ENCODE data around the gene AGAP9. TPM values are rescaled to one million over a fixed set of nuclear protein-coding genes. Genes with fewer than 3 reads are reported as not detected.
"Not testable (repeated sequence)": the region's sequence is repeated elsewhere in the genome, so short reads cannot be mapped to it uniquely, and the experiment has no call there.

The AGAP9 gene
- total RNA-seq, result 1 to 10 TPM; 5.6 to 6.2 TPM

GRCh38 chr10:47523475-47523874 is at the start of gene AGAP9:
TSS of gene AGAP9 (minus strand) at chr10:47523638. CDS start at chr10:47523526, 112 bp downstream.
- H3K4me1 Mint-ChIP-seq; POLR2A ChIA-PET; CTCF ChIA-PET; DNase-seq; H3K36me3 Mint-ChIP-seq (ENCODE audit: low read depth); H3K27me3 Mint-ChIP-seq; H3K4me3 Mint-ChIP-seq; H3K27ac Mint-ChIP-seq; H3K9me3 Mint-ChIP-seq: not testable (repeated sequence)

DNA sequence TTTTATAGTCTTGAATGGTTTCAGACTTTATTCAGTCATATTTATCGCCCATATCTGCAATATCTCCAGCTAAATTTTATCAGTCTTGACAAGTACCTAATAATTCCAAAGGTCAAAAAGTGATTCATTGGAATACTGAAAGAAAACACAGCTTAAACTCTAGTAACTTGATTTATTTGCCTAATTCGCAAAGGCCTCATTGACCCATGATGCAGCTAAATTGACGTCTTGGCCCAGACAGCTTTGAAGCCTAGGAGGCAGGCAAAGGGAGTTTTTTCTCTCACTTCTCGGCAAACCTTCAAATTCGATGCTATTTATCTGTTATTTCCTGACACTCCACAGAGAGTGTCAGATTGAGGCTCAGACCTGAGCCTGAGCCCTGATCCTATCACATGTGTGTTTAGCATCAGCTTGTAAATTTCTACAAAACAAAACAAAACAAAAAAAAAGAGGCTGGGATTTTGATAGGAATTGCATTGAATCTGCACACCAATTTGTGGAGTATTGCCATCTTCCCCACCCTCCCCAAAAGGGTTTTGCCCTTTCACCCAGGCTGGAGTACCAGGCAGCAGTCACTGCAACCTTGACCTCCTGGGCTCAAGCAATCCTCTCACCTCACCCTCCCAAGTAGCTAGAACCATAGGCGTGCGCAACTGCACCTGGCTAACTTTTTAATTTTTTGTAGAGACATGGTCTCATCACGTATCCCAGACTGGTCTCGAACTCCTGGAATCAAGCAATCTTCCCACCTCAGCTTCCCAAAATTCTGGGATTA is 47.9 kb upstream of the AGAP9 start:
- H3K4me3 Mint-ChIP-seq; DNase-seq; H3K27ac Mint-ChIP-seq; H3K27me3 Mint-ChIP-seq; H3K4me1 Mint-ChIP-seq; CTCF ChIA-PET; H3K9me3 Mint-ChIP-seq; POLR2A ChIA-PET; H3K36me3 Mint-ChIP-seq (ENCODE audit: low read depth): not testable (repeated sequence)

- H3K27ac Mint-ChIP-seq; CTCF ChIA-PET; H3K27me3 Mint-ChIP-seq; H3K36me3 Mint-ChIP-seq (ENCODE audit: low read depth); H3K4me1 Mint-ChIP-seq; H3K9me3 Mint-ChIP-seq; POLR2A ChIA-PET; DNase-seq; H3K4me3 Mint-ChIP-seq: not testable (repeated sequence)
These were observed 43.3 kb upstream of the AGAP9 start for GRCh38 chr10:47566757-47567156.

GRCh38 chr10:47566108-47566699 is 42.8 kb upstream of the AGAP9 start:
- H3K27me3 Mint-ChIP-seq; H3K27ac Mint-ChIP-seq; DNase-seq; H3K36me3 Mint-ChIP-seq (ENCODE audit: low read depth); H3K4me3 Mint-ChIP-seq; POLR2A ChIA-PET; CTCF ChIA-PET; H3K4me1 Mint-ChIP-seq; H3K9me3 Mint-ChIP-seq: not testable (repeated sequence)

- H3K4me3 Mint-ChIP-seq; H3K4me1 Mint-ChIP-seq; H3K27me3 Mint-ChIP-seq; H3K27ac Mint-ChIP-seq; H3K9me3 Mint-ChIP-seq; DNase-seq; POLR2A ChIA-PET; CTCF ChIA-PET; H3K36me3 Mint-ChIP-seq (ENCODE audit: low read depth): not testable (repeated sequence)
These were observed 42.1 kb upstream of the AGAP9 start for GRCh38 chr10:47565517-47565920.

DNA sequence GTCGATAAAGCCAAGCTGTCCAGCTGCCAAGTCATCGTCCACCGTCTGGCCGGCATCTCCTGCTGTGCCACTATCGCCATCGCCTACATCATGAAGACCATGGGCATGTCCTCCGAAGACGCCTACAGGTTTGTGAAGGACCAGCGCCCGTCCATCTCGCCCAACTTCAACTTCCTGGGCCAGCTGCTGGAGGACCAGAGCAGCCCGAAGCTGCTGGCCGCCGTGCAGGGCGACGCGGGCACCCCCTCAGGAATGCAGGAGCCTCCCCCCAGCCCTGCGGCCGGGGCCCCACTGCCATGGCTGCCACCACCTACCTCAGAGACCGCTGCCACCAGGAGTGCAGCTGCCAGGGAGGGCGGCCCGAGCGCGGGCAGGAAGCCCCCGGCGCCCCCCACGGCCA is 41.5 kb upstream of the AGAP9 start:
- CTCF ChIA-PET; H3K27me3 Mint-ChIP-seq; H3K4me3 Mint-ChIP-seq; H3K27ac Mint-ChIP-seq; H3K4me1 Mint-ChIP-seq; H3K36me3 Mint-ChIP-seq (ENCODE audit: low read depth); H3K9me3 Mint-ChIP-seq; POLR2A ChIA-PET; DNase-seq: not testable (repeated sequence)

- H3K4me1 Mint-ChIP-seq; H3K36me3 Mint-ChIP-seq (ENCODE audit: low read depth); H3K27me3 Mint-ChIP-seq; CTCF ChIA-PET; DNase-seq; H3K9me3 Mint-ChIP-seq; H3K27ac Mint-ChIP-seq; POLR2A ChIA-PET; H3K4me3 Mint-ChIP-seq: not testable (repeated sequence)
These were observed 40.9 kb upstream of the AGAP9 start for GRCh38 chr10:47564318-47564717.

- H3K4me1 Mint-ChIP-seq; POLR2A ChIA-PET; H3K9me3 Mint-ChIP-seq; H3K4me3 Mint-ChIP-seq; DNase-seq; CTCF ChIA-PET; H3K36me3 Mint-ChIP-seq (ENCODE audit: low read depth); H3K27ac Mint-ChIP-seq: not testable (repeated sequence)
- peaks cover 18% of the 10 kb centered on the region for H3K27me3 Mint-ChIP-seq
These were observed 37.0 kb upstream of the AGAP9 start for GRCh38 chr10:47560452-47560851.

DNA sequence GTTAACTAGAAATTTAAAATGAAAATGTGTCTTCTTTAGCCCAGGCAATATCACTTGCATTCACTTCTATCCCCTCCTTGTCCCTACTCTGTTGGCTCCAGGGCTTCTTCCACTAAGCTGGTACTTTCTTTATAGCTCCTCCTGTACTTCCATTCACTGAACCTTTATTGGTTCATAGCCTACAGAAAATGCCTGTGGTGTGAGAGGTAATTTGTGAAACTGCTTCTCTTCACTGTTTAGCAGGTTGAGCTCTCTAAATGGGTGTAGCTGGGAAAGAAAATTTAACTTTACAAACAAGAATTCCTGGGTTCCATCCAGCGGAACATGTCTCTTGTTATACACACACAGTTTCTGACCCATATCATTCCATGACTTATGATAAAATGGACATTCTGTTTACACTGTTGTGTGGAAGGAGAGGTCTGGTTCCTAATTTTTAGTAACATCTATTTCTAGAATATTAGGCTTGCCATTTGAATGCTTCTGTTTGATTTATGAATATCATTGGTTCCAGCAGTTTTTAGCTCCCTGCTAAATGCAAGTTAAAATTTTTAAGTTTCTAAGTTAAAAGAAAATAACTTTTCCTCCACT is 36.4 kb upstream of the AGAP9 start:
- H3K4me3 Mint-ChIP-seq, POLR2A ChIA-PET: not testable (repeated sequence)

GRCh38 chr10:47558109-47558508 is 34.7 kb upstream of the AGAP9 start:
- H3K4me1 Mint-ChIP-seq; H3K36me3 Mint-ChIP-seq (ENCODE audit: low read depth); H3K4me3 Mint-ChIP-seq; H3K9me3 Mint-ChIP-seq; DNase-seq; H3K27ac Mint-ChIP-seq; POLR2A ChIA-PET; CTCF ChIA-PET: not testable (repeated sequence)
- peaks cover 16% of the 10 kb centered on the region for H3K27me3 Mint-ChIP-seq

More for the DNA sequence above, 36.4 kb upstream of the AGAP9 start:
- H3K4me1 Mint-ChIP-seq; H3K27ac Mint-ChIP-seq; H3K9me3 Mint-ChIP-seq; CTCF ChIA-PET; DNase-seq; H3K36me3 Mint-ChIP-seq (ENCODE audit: low read depth): not testable (repeated sequence)
- peaks cover 18% of the 10 kb centered on the region for H3K27me3 Mint-ChIP-seq

GRCh38 chr10:47557616-47558015 is 34.2 kb upstream of the AGAP9 start:
- H3K27ac Mint-ChIP-seq; H3K4me3 Mint-ChIP-seq; POLR2A ChIA-PET; H3K9me3 Mint-ChIP-seq; CTCF ChIA-PET; H3K4me1 Mint-ChIP-seq; H3K36me3 Mint-ChIP-seq (ENCODE audit: low read depth); DNase-seq: not testable (repeated sequence)
- H3K27me3 Mint-ChIP-seq, result peaks cover 16% of the 10 kb centered on the region

- H3K27ac Mint-ChIP-seq; CTCF ChIA-PET; H3K36me3 Mint-ChIP-seq (ENCODE audit: low read depth); DNase-seq; H3K9me3 Mint-ChIP-seq; POLR2A ChIA-PET: not testable (repeated sequence)
- Mint-ChIP-seq H3K27me3 (peaks cover 16% of the 10 kb centered on the region), H3K4me1 (peaks cover 10% of the 10 kb centered on the region), H3K4me3 (peak overlapping the region; percentile 39)
These were observed 31.9 kb upstream of the AGAP9 start for GRCh38 chr10:47555334-47555733.

- DNase-seq; H3K36me3 Mint-ChIP-seq (ENCODE audit: low read depth); H3K27ac Mint-ChIP-seq; H3K9me3 Mint-ChIP-seq; CTCF ChIA-PET; POLR2A ChIA-PET: not testable (repeated sequence)
- Mint-ChIP-seq H3K4me3 (peak overlapping the region; percentile 30), H3K27me3 (peaks cover 12% of the 10 kb centered on the region), H3K4me1 (peaks cover 10% of the 10 kb centered on the region)
These were observed 31.1 kb upstream of the AGAP9 start for GRCh38 chr10:47554552-47554951.

DNA sequence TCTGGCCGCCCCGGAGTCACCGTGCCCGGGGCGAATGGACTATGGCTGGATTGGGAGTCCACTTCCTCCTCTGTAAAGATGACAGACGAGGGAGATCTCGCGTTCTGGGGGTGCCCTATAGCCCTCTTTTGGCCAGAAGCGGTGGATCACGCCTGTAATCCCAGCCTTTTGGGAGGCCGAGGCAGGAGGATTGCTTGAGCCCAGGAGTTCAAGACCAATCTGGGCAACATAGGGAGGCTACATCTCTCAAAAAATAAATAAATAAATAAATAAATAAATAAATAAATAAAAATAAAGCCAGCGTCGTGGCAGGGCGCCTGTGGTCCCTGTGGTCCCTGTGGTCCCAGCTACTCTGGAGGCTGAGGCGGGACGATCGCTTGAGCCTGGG is 30.4 kb upstream of the AGAP9 start:
- H3K36me3 Mint-ChIP-seq (ENCODE audit: low read depth); POLR2A ChIA-PET; CTCF ChIA-PET; H3K27me3 Mint-ChIP-seq; H3K27ac Mint-ChIP-seq; DNase-seq; H3K9me3 Mint-ChIP-seq: not testable (repeated sequence)
- H3K4me1 Mint-ChIP-seq, result peaks cover 10% of the 10 kb centered on the region
- H3K4me3 Mint-ChIP-seq, result peak overlapping the region; percentile 89
